ENCODE measurements around the gene WASF3.

WASF3 gene

DNA sequence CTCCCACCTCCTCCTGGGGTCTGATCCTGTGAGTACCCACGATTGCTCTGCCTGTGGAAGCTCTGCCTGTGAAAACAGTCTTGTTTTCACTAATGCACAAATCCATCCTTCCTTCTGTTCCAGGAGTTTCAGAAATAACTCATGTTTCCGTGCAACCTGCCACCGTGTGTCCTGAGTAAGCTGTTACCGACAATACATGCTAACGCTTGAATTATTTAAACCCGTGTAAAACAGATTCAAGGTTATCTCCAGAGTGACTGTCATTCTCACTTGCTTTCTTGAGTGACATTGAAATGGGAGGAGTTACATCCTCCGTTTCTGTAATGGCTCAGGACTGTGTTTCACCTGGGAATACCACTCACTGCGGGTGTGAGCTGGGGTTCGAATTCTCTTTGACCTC, 178.2 kb downstream of the WASF3 start:
- no peak overlapping the region for H3K4me3 ChIP-seq (replicated peaks; ENCODE audit: low read depth, low read length)
- H3K27me3 ChIP-seq (replicated peaks; ENCODE audit: control insufficient read depth, insufficient read depth, low read length), result no peaks in the 10 kb centered on the region
- no peaks in the 10 kb centered on the region for H3K36me3 ChIP-seq (ENCODE audit: control insufficient read depth, insufficient read depth, low read length)
- TF ChIP-seq, protein P1, sequence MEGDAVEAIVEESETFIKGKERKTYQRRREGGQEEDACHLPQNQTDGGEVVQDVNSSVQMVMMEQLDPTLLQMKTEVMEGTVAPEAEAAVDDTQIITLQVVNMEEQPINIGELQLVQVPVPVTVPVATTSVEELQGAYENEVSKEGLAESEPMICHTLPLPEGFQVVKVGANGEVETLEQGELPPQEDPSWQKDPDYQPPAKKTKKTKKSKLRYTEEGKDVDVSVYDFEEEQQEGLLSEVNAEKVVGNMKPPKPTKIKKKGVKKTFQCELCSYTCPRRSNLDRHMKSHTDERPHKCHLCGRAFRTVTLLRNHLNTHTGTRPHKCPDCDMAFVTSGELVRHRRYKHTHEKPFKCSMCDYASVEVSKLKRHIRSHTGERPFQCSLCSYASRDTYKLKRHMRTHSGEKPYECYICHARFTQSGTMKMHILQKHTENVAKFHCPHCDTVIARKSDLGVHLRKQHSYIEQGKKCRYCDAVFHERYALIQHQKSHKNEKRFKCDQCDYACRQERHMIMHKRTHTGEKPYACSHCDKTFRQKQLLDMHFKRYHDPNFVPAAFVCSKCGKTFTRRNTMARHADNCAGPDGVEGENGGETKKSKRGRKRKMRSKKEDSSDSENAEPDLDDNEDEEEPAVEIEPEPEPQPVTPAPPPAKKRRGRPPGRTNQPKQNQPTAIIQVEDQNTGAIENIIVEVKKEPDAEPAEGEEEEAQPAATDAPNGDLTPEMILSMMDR (IDR thresholded peaks at IDR 0.05; ENCODE audit: insufficient read depth, low read length, poor library complexity, severe bottlenecking), result no peak
- DNase-seq (ENCODE audit: extremely low read depth, insufficient read length), result no peak

Measured in GM06990 (cell line).